Stimulated activated naive CD8-positive, alpha-beta T cell treated with anti-CD3 and anti-CD28 coated beads, Interleukin-15, Interleukin-2, amounts not matched to agents 100 ng/mL and 50 ng/mL, for 24 hours (primary cell): ENCODE measurements around the gene RNF130.

Experiments used
- H3K27ac Mint-ChIP-seq: one replicate; pipeline ENCODE4 v1.8.0; 2021; ENCODE audit warnings: mild to moderate bottlenecking, mixed read lengths
- H3K27me3 Mint-ChIP-seq: one replicate; pipeline ENCODE4 v1.8.0; 2021; ENCODE audit warnings: mixed read lengths
- H3K36me3 Mint-ChIP-seq: one replicate; pipeline ENCODE4 v1.8.0; 2021; ENCODE audit warnings: low read depth, mixed read lengths
- H3K4me1 Mint-ChIP-seq: one replicate; pipeline ENCODE4 v1.8.0; 2021; ENCODE audit warnings: low read depth, mixed read lengths
- H3K4me3 Mint-ChIP-seq: one replicate; pipeline ENCODE4 v1.8.0; 2021; ENCODE audit warnings: mild to moderate bottlenecking, mixed read lengths
- H3K9me3 Mint-ChIP-seq: one replicate; pipeline ENCODE4 v1.8.0; 2021; ENCODE audit warnings: mixed read lengths

RNF130 gene

DNA sequence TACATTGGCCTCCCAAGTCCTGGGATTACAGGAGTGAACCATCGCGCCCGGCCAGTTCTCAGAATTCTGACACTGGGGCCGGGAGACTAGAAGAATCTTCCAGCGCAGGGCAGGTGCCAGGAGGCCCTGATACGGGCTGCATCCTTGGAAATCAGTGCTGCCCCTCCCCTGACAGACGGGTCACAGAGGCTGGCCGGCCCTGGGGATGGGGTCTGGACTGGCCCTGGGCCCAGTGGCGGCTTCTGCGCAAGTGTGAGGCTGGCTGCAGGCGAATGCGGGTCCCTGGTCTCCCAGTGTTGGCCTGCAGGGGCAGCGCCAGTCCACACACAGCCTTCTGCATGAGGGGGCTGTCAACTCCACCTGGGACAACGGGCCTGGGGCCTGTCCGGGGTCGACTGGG lies 163.0 kb downstream of the RNF130 start:
- Mint-ChIP-seq H3K36me3 (peaks cover 18% of the 10 kb centered on the region), H3K4me3 (peak overlapping the region; percentile 79), H3K4me1 (peaks cover 26% of the 10 kb centered on the region), H3K9me3 (no peaks in the 10 kb centered on the region), H3K27me3 (no peaks in the 10 kb centered on the region), H3K27ac (peak overlapping the region; percentile 75)

DNA sequence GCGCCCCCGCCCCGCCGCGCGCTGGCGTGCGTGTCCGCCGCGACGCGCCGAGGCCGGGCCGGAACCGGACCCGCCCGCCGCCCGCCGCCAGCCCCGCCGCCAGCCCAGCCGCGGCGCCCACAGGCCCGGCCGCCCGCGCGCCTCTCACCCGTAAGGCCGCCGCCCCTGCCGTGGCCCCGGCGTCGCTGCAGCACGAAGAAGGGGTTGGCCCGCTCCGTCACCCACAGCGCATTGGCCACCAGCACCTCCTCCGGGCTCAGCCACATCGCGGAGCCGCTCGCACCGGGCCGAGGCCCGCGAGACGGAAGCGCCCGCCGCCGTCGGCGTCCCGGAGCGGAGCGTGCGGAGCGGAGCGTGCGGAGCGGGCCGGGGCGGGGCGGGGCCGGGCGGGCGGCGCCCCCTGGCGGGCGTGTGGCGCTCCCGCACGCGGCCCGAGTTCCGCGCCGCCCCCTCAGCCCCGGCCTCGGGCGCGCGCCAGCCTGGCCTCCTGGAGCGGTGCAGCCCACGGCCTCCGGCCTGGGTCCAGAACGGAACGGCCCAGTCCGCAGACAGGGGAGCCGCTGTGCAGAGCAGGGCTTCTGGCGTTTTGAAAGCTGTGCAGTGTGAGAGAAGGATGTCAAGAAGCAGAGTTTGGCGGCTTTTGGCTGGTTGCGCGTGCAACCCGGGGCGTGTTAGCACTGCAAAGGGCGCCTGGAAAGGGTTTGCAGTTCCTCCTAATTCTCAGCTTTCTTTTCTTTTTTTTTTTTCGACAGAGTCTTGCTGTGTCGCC lies 163.8 kb downstream of the RNF130 start, which contains the start of gene TBC1D9B:
Gene TBC1D9B, minus strand, starts transcription at position 342 of the 769 bp plus-strand sequence. Its CDS starts 76 bp downstream, at position 266.
- H3K27ac Mint-ChIP-seq = peak within 1 kb of the TSS; percentile 76
- H3K36me3 Mint-ChIP-seq = peaks cover 21% of the 10 kb centered on the region
- no peaks in the 10 kb centered on the region for H3K27me3 Mint-ChIP-seq
- no peaks in the 10 kb centered on the region for H3K9me3 Mint-ChIP-seq
- H3K4me3 Mint-ChIP-seq = peak within 1 kb of the TSS; percentile 89
- H3K4me1 Mint-ChIP-seq = peaks cover 26% of the 10 kb centered on the region

DNA sequence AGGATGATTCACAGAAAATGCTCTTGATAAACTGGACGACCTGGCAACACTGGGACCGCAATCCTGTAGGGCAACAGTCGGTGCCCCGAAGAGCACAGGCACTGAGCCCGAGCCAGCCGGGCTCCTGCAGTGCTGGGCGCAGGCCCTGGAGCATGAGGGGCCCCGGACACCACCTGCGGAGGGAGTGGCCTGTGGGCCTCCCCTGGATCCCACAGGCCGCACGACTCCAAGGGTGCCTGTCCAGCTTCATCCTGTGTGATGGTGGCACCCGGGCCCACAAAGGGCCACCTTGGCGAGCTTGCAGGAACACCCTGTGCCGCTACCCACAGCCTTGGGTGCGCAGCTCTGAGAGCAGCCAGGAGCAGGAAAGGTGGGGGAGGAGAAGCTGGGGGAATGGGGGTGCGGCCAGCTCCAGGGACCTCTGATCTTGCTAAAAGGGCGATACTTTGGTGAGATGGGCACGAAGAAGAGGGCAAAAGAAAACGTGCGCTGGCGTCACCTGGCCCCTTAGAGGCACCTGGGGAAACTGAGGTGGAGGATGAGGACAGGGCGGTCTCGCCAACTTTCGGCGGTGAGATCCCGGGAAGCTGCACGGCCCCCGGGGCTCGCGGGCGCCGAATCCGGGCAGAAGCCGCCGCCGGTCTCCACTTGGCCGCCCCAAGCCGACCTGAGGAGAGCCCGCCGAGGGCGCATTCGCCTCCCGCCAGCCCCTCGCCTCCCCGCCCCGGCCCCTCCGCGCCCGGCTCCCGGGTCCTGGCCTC lies 164.6 kb downstream of the RNF130 start:
- Mint-ChIP-seq H3K27me3 (no peaks in the 10 kb centered on the region), H3K27ac (peak overlapping the region; percentile 76), H3K4me3 (peak overlapping the region; percentile 89), H3K36me3 (peaks cover 23% of the 10 kb centered on the region), H3K4me1 (peaks cover 26% of the 10 kb centered on the region), H3K9me3 (no peaks in the 10 kb centered on the region)

DNA sequence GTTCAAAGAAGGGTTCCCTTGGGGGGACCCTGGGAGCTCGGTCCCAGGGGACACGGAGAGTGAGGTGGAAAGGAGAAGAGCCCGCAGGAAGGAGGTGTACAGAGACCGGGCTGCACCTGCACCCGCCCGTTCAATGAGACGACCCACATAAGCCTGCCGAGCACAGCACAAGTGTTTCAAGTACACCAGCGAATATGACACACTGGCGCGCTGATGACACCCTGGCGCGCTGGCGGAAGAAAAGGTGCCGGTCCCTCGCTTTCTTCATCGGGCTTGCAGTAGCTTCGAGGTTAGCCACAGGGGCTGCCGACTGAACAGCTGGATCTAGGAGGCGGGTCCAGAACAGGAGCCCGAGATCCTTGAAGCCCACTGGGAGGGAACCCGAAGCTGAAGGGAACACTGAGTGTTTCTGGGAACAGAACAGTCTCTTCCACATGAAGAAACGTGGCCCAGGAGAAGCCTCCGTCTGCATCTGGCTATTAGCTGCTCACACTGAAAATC lies 165.2 kb downstream of the RNF130 start:
- Mint-ChIP-seq H3K27me3 (no peaks in the 10 kb centered on the region), H3K36me3 (peaks cover 25% of the 10 kb centered on the region), H3K4me3 (peak overlapping the region; percentile 89), H3K27ac (peak overlapping the region; percentile 68), H3K4me1 (peaks cover 26% of the 10 kb centered on the region), H3K9me3 (no peaks in the 10 kb centered on the region)

DNA sequence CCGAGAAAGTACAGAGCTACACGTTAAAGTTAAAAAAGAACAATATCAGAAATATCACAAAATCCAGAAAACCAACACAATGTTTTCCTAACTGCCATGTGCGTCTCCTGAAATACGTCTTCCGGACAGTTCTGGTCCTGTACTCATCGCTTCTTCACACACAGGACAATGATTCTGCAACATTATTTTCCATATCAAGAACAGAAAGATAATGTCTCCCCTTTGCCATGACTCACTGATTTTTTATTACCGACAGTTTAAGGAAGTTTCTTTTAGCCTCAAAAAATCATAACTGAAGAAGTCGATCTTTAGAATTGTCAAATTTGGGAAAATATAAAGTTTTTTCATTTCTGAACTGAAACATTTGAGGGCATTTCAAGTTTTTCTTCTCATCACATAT lies 166.4 kb downstream of the RNF130 start:
- no peak overlapping the region for H3K27ac Mint-ChIP-seq
- no peaks in the 10 kb centered on the region for H3K27me3 Mint-ChIP-seq
- H3K9me3 Mint-ChIP-seq = no peaks in the 10 kb centered on the region
- peaks cover 26% of the 10 kb centered on the region for H3K4me1 Mint-ChIP-seq
- H3K36me3 Mint-ChIP-seq = peaks cover 32% of the 10 kb centered on the region
- no peak overlapping the region for H3K4me3 Mint-ChIP-seq
